ENCODE data around the gene PCSK5.

The PCSK5 gene

GRCh38 chr9:75890472-75891276, at the start of gene PCSK5:
TSS of gene PCSK5 (plus strand) at chr9:75890673. CDS start at chr9:75891182, 509 bp downstream.
- DNase-seq (ENCODE audit: low spot score) = peak; percentile 75
- TF ChIP-seq CTCF (IDR thresholded peaks at IDR 0.05; ENCODE audit: borderline replicate concordance, control extremely low read depth, extremely low read depth, insufficient read depth, missing control alignments) = no peak
- in situ Hi-C loops (cut with MboI; ENCODE audit: low sequenced_read_pairs, unreplicated experiment) = no loop called here

GRCh38 chr9:75844321-75844720, 46.2 kb upstream of the PCSK5 start:
- in situ Hi-C loops (cut with MboI; ENCODE audit: low sequenced_read_pairs, unreplicated experiment) = no loop called here
- no peak for DNase-seq (ENCODE audit: low spot score)
- no peak for TF ChIP-seq CTCF (IDR thresholded peaks at IDR 0.05; ENCODE audit: borderline replicate concordance, control extremely low read depth, extremely low read depth, insufficient read depth, missing control alignments)

GRCh38 chr9:75845806-75846205, 44.7 kb upstream of the PCSK5 start:
- in situ Hi-C loops (cut with MboI; ENCODE audit: low sequenced_read_pairs, unreplicated experiment) = no loop called here
- no peak for DNase-seq (ENCODE audit: low spot score)
- no peak for TF ChIP-seq CTCF (IDR thresholded peaks at IDR 0.05; ENCODE audit: borderline replicate concordance, control extremely low read depth, extremely low read depth, insufficient read depth, missing control alignments)

GRCh38 chr9:75847085-75847484, 43.4 kb upstream of the PCSK5 start:
- in situ Hi-C loops (cut with MboI; ENCODE audit: low sequenced_read_pairs, unreplicated experiment) = no loop called here
- TF ChIP-seq CTCF (IDR thresholded peaks at IDR 0.05; ENCODE audit: borderline replicate concordance, control extremely low read depth, extremely low read depth, insufficient read depth, missing control alignments) = no peak
- no peak for DNase-seq (ENCODE audit: low spot score)

- TF ChIP-seq CTCF (IDR thresholded peaks at IDR 0.05; ENCODE audit: borderline replicate concordance, control extremely low read depth, extremely low read depth, insufficient read depth, missing control alignments) = no peak
- in situ Hi-C loops (cut with MboI; ENCODE audit: low sequenced_read_pairs, unreplicated experiment) = no loop called here
- no peak for DNase-seq (ENCODE audit: low spot score)
Observed at GRCh38 chr9:75850459-75851200, 39.8 kb upstream of the PCSK5 start.

- TF ChIP-seq CTCF (IDR thresholded peaks at IDR 0.05; ENCODE audit: borderline replicate concordance, control extremely low read depth, extremely low read depth, insufficient read depth, missing control alignments) = no peak
- in situ Hi-C loops (cut with MboI; ENCODE audit: low sequenced_read_pairs, unreplicated experiment) = no loop called here
- no peak for DNase-seq (ENCODE audit: low spot score)
Observed at GRCh38 chr9:75851917-75852316, 38.6 kb upstream of the PCSK5 start.

All from GM13976 (cell line).